Endothelial cell of umbilical vein (primary cell): Measurements from ENCODE around the gene C12orf76.
"Not testable (repeated sequence)": the region's sequence is repeated elsewhere in the genome, so short reads cannot be mapped to it uniquely, and the experiment has no call there.

ENCODE experiments used
- CTCF ChIP-seq, 2 donors: IDR thresholded peaks; 1 replicate in 1 of 2; 2 replicates in 1 of 2; pipeline ENCODE4 v1.5.1; 2011; ENCODE audit warnings: low read length in 2 of 2, mild to moderate bottlenecking in 2 of 2, moderate library complexity in 2 of 2, control low read depth in 1 of 2, inconsistent platforms in 1 of 2, low read depth in 1 of 2; ENCODE audit not compliant: insufficient read depth in 1 of 2; ENCODE audit errors: extremely low read depth in 1 of 2
- EZH2 ChIP-seq: IDR thresholded peaks from 2 replicates; pipeline ENCODE4 v1.6.1; 2012; ENCODE audit warnings: borderline replicate concordance, low read depth, mild to moderate bottlenecking, moderate library complexity, low read length, inconsistent platforms; ENCODE audit not compliant: severe bottlenecking
- FOS ChIP-seq: IDR thresholded peaks from 2 replicates; pipeline ENCODE4 v1.6.1; 2011; ENCODE audit warnings: mild to moderate bottlenecking, low read length, moderate library complexity, borderline replicate concordance; ENCODE audit not compliant: insufficient read depth
- GATA2 ChIP-seq: IDR thresholded peaks from 2 replicates; pipeline ENCODE4 v1.7.0; 2011; ENCODE audit warnings: low read depth, mild to moderate bottlenecking, moderate library complexity, mixed read lengths, low read length; ENCODE audit not compliant: insufficient read length, insufficient read depth
- JUN ChIP-seq: IDR thresholded peaks from 2 replicates; pipeline ENCODE4 v1.6.1; 2011; ENCODE audit warnings: borderline replicate concordance, low read depth; ENCODE audit not compliant: insufficient read length, insufficient read depth
- MYC ChIP-seq: IDR thresholded peaks from one replicate; pipeline ENCODE4 v1.6.1; 2011; ENCODE audit warnings: mild to moderate bottlenecking, low read depth, low read length
- POLR2A ChIP-seq: IDR thresholded peaks from 2 replicates; pipeline ENCODE4 v1.6.1; 2012; ENCODE audit warnings: low read depth, mild to moderate bottlenecking, control low read depth, low read length
- POLR2AphosphoS5 ChIP-seq: IDR thresholded peaks from 2 replicates; pipeline ENCODE4 v1.6.1; 2012; ENCODE audit warnings: low read depth, mild to moderate bottlenecking, control low read depth, low read length, moderate library complexity; ENCODE audit not compliant: insufficient read depth
- TF ChIP-seq, protein P1 (sequence below): IDR thresholded peaks from 2 replicates; pipeline ENCODE4 v1.6.1; 2011; ENCODE audit not compliant: insufficient read depth, insufficient read length

DNA sequence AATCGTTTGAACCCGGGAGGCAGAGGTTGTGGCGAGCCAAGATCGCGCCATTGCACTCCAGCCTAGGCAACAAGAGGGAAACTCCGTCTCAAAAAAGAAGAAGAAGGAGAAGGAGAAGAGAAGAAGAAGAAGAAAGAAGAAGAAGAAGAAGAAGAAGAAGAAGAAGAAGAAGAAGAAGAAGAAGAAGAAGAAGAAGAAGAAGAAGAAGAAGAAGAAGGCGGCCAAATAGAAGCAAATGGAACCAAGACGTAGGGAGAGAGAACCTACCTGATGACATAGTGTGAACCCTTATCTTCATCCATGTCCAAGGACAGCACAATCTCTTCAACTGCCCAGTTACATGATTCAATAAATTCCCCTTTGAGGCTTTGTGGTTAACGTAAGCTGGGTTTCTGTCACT, 19.8 kb upstream of the C12orf76 start:
- TF ChIP-seq JUN; EZH2; CTCF (IDR thresholded peaks at IDR 0.05; ENCODE audit: extremely low read depth in 1 of 2, insufficient read depth in 1 of 2, low read depth in 1 of 2, low read length in 2 of 2); POLR2A; POLR2AphosphoS5; GATA2; MYC; FOS: not testable (repeated sequence)
- TF ChIP-seq, protein P1, sequence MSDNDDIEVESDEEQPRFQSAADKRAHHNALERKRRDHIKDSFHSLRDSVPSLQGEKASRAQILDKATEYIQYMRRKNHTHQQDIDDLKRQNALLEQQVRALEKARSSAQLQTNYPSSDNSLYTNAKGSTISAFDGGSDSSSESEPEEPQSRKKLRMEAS = not testable (repeated sequence)
